Measurements from ENCODE around the gene PHF21A.
A peak's percentile ranks its signal among the peaks of the same experiment; 100 is the strongest.

PHF21A gene

GRCh38 chr11:46066335-46066734 is 54.9 kb downstream of the PHF21A start:
- no peak for TF ChIP-seq CTCF (conservative IDR thresholded peaks at IDR 0.05; ENCODE audit: low read depth, low read length)
- no peak overlapping the region for H3K4me3 ChIP-seq (ENCODE audit: low read depth, low read length)
- DNase-seq (ENCODE audit: low read depth): no peak

GRCh38 chr11:46065681-46066080 is 55.6 kb downstream of the PHF21A start:
- DNase-seq (ENCODE audit: low read depth): no peak
- no peak for TF ChIP-seq CTCF (conservative IDR thresholded peaks at IDR 0.05; ENCODE audit: low read depth, low read length)
- no peak overlapping the region for H3K4me3 ChIP-seq (ENCODE audit: low read depth, low read length)

- DNase-seq (ENCODE audit: low read depth): no peak
- no peak for TF ChIP-seq CTCF (conservative IDR thresholded peaks at IDR 0.05; ENCODE audit: low read depth, low read length)
- no peak overlapping the region for H3K4me3 ChIP-seq (ENCODE audit: low read depth, low read length)
Measured at GRCh38 chr11:46064221-46064620, 57.0 kb downstream of the PHF21A start.

GRCh38 chr11:46063138-46063537 is 58.1 kb downstream of the PHF21A start:
- no peak for DNase-seq (ENCODE audit: low read depth)
- no peak overlapping the region for H3K4me3 ChIP-seq (ENCODE audit: low read depth, low read length)
- no peak for TF ChIP-seq CTCF (conservative IDR thresholded peaks at IDR 0.05; ENCODE audit: low read depth, low read length)

GRCh38 chr11:46060013-46060412 is 61.2 kb downstream of the PHF21A start:
- no peak for DNase-seq (ENCODE audit: low read depth)
- H3K4me3 ChIP-seq (ENCODE audit: low read depth, low read length): no peak overlapping the region
- no peak for TF ChIP-seq CTCF (conservative IDR thresholded peaks at IDR 0.05; ENCODE audit: low read depth, low read length)

GRCh38 chr11:46057489-46057888 is 63.8 kb downstream of the PHF21A start:
- TF ChIP-seq CTCF (conservative IDR thresholded peaks at IDR 0.05; ENCODE audit: low read depth, low read length): no peak
- no peak overlapping the region for H3K4me3 ChIP-seq (ENCODE audit: low read depth, low read length)
- DNase-seq (ENCODE audit: low read depth): no peak

GRCh38 chr11:46055371-46055770 is 65.9 kb downstream of the PHF21A start:
- no peak for TF ChIP-seq CTCF (conservative IDR thresholded peaks at IDR 0.05; ENCODE audit: low read depth, low read length)
- DNase-seq (ENCODE audit: low read depth): peak; percentile 58
- no peak overlapping the region for H3K4me3 ChIP-seq (ENCODE audit: low read depth, low read length)

Data from choroid plexus epithelial cell (primary cell).